HG03469 (cell line): Measurements from ENCODE around the gene IGHMBP2.

Experiments
- ATAC-seq: cut with Tn5 transposase; IDR thresholded peaks from one replicate; pipeline ENCODE4 v1.9.1; 2021; ENCODE audit warnings: mild to moderate bottlenecking, moderate library complexity, moderate number of reproducible peaks; ENCODE audit not compliant: unreplicated experiment

Gene IGHMBP2

DNA sequence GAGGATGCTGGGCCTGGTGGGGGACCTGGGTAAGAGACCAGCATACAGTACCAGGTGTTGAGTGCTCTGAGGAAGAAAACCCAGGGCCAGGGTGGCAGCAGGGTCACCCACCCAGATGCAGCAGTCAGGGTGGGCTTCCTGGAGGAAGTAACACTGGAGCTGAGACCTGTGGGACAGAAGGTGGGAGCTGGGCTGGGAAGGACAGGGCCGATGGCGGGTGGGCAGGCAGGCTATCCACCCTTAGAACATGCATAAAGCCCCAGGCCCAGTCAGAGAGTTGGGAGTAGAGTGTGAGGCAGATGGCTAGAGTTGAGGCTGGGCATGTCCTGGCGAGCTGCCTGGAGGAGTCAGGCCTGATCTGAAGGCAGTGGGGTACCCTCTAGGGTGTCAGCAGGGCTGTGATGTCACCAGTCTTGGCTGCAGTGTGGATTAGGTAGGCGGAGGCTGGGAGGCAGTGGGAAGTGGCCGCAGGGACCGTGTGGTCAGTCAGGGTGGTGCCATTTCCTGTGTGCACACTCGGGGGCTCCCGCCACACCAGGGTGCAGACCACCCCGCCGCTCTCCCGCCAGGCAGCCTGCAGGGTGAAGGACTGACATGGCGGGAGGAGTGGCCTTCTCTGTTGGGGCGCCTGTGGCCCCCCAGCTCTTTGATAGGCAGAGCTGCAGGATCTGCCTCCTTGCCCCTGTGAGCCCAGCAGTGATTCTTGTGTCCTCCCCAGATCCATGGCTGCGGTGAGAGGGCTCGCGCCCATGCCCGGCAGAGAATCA lies 35.3 kb downstream of the IGHMBP2 start:
- ATAC-seq, result no peak

DNA sequence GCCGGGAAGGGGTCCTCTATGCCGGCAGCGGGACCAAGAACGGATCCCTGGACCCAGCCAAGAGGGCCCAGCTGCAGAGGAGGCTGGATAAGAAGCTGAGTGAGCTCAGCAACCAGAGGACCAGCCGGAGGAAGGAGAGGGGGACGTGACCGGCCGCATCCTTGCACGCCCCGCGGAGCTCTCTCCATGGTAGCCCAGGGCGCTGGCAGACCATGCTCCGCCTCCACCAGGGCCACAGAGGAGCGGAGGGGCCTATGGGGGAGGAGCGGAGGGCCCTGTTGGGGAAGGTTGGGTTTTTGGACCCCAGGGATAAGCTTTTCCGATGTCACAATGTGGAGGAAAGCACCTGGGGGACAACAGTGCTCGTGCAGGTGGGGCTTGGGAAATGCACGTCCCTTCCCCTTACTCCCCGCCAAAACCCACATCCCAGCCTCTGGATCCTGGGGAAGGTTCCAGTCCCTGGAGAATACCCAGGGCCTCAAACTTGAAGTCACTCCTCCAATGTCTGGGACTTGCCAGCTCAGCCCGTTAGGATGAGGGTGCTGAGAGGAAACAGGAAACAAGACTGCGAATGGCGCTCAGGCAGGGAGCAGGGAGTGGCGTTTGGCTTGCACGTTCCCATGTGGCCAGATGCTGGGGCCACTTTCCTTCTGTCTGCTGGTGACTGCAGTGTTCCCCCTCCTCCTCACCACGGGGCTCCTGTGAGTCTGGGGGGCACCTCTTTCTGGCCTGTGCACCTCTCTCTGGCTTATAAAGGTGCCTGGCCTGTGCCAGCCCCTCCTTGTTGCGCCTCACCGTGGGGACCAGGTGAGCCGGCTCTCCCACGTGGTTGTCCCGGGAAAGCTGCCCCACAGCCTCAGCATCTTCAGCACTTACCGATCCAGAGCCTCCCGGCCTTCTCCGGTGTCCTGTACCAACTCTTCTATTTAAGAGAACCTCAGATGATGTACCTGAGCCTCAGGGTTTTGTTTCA lies 36.2 kb downstream of the IGHMBP2 start:
- ATAC-seq, result no peak

DNA sequence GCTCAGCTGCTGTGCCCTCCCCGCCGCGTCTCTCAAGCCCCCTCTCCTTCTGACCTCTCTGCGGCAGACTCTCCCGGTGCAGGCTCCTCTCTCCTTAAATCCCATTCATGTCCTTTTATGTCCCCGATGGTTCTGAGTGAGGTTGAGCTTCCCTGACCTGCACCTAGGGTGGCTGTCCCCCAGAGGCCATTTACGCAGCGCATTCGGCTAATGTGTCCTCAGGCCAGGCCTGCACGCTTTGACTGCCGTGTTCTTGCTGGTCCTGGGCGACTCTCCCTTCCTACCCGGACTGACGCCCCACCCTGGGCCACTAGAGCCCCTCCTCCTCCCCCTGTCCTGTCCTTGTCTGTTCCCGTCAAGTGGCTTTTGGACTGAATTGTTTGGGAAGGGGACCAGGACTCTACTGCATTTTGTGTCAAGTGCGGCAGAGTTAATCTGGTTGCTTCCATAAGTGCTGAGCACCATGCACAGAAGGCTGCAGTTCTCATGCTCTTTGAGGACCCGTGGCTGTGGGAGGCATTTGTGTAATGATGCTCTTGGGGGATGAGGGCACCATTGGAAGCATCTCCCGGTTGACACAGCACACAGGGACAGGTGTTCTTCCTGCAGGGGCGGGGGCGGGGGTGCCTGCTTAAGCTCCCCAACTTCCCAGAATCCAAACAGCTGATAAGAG lies 37.1 kb downstream of the IGHMBP2 start:
- ATAC-seq, result no peak

DNA sequence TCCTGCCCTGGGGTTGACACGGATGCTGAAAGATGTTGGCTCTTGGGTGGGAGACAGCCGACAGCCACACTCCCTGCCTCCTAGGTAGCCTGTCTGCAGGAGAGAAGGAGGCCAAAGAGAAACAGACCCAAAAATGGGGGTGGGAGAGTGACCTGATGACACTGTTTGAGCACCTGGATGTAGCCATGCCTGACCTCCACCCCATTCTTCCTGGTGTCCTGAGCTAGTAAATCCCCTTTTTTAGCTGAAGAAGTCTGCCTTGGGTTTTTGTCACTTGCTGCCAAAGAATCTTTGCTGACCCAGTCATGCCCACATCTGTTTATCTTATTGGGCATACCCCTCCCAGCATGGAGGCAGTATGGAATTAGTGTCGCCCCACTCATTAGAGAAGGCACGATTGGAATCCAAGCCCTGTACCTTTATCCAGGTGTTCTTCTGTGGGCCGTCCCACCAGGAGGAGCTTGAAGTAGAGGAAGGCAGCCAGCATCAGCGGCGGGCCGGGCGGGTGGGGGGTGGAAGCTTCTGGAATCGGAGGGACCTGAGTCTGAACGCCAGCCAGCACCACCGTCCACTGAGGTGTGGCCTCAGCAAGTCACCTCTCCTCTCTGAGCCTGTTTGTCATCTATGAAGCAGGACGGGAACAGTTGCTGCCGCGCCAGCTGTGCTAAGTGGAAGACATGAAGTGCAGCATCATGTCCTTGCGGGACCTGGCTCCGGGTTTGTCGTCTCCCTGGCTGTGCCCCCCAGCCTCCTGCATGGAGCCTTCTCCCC lies 37.8 kb downstream of the IGHMBP2 start:
- no peak for ATAC-seq

DNA sequence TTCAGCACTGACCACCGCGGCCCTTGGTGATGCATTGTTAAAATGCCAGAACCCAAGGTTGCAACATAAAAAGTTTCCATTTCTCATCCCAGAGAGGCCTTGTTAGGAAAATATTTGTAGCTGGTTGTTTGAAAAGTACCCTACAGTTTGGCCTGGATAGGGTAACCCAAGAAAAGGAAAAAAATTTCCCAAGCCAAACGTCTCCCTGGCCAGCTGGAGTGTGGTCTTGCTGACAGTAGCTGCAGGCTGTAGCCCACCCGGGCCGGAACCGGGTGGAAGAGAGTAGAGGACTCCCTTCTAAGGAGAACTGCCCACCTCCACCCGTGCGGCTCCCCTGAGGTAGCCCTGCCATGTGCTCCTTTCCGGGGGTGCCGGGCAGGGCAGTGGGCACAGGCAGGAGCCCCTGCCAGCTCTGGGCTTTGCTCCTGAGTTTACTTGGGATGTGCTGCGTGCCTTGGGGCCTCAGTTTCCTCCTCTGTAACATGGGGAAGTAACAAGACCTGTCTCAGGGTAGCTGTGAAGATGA lies 38.5 kb downstream of the IGHMBP2 start:
- no peak for ATAC-seq

DNA sequence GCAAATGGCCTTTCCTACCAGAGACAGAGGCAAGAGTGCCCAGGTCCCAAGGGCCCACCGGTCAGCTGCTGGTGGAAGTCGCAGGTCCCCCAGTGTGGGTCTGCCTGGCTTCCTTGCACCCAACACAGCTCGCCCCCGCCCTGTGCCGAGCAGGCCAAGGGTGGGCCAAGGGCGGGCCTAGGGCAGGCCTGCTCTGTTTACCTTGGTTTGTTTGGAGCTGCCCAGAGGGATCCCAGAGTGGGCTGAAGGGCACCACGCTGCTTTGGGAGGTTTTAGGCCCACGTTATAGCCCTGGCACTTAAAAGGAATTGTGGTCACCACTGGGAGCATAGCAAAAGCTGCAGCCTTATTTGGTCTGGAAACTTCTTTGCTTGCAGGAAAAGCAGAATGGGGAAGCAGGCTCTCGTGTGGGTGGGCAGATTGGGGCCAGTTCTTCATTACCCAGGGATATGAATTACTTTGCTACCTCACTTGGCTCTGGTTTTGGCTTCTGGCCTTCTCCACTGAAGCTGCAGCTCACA lies 39.1 kb downstream of the IGHMBP2 start:
- no peak for ATAC-seq

DNA sequence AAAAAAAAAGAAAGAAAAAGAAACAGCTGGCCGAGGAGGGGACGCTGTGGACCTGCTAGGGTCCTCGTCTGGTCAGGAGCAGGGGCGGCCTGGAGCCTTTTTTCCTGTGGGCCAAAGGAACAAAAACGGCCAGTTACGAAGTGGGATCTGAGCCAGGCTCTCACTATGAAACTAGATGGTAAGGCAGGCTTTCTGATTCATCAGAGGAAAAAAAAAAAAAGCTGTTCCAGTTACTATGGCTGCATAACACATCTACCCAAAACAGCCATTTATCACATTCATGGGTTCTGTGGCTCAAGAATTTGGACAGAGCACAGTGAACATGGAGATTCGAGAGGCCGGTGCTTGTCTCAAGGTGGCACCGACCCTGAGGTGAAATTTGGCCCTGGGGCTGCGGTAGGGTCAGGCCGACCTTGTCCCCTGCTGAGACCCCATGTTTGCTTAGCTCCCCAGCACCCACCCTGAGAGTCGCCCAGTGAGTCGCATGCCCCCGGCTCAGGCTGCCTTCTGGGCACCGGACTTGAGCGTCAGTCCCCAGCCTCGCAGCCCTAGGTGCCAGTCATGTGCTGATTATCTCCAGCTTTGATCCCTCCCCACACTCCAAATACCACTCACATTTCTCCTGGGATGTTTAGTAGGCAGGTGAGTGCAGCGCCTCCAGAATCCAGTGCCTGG lies 42.9 kb downstream of the IGHMBP2 start:
- ATAC-seq, result no peak

DNA sequence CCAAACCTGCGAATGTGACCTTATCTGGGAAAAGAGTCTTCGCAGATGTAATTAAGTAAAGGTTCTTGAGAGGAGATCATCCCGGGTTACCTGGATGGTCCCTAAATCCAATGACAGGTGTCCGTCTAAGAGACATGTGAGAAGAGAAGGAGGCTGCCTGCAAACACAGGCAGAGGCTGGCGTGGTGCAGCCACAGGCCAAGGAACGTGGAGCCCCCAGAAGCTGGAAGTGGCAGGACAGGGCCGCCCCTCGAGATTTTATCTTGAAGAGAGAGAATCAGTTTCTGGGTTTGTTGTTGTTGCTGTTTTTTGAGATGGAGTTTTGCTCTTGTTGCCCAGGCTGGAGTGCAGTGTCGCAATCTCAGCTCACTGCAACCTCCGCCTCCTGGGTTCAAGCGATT lies 43.5 kb downstream of the IGHMBP2 start:
- no peak for ATAC-seq

DNA sequence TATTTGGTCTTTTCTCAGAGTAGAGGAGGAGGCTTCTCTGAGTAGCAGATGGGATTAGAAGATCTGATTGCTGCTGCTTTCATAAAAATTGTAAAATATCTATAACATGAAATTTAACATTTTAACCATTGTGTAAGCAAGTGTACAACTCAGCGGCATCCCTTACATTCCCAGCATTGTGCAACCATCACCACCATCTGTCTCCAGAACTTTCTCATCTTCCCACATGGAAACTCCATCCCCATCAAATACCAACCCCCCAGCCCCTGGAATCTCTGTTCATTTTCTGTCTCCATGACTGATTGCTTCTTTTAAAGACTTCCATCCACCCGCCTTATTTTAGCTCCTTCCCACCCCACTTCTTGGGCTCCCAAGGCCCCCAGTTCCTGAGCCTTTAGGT lies 44.8 kb downstream of the IGHMBP2 start:
- ATAC-seq, result no peak

DNA sequence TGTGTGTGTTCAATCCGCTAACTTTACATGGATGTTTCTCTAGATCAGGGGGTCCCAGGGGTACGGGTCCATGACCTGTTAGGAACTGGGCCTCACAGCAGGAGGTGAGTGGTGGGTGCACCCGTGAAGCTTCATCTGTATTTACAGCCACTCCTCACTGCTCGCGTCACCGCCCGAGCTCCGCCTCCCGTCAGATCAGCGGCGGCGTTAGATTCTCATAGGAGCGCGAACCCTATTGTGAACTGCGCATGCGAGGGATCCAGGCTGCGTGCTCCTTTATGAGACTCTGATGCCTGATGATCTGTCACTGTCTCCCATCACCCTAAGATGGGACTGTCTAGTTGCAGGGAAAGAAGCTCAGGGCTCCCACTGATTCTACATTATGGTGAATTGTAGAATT lies 45.2 kb downstream of the IGHMBP2 start:
- no peak for ATAC-seq

DNA sequence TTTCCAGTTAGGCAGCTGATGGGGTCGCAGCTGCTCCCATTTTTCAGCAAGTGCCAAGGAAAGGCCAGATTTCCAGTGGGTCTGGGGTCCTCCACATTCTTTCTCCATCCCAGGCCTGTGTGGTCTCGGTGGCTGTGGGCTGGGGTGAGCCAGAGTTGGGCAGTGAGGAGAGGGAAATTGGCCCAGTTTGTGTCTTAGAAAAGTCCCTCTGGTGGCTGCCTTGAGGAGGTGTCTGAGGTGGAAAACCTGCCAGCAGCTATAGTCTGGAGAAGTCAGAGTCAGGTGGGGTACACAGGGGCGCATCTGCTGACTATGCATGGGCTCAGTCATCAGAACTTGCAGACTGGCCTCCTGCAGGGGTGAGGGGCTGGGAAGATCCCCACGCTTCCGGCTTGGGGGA lies 46.6 kb downstream of the IGHMBP2 start:
- no peak for ATAC-seq

DNA sequence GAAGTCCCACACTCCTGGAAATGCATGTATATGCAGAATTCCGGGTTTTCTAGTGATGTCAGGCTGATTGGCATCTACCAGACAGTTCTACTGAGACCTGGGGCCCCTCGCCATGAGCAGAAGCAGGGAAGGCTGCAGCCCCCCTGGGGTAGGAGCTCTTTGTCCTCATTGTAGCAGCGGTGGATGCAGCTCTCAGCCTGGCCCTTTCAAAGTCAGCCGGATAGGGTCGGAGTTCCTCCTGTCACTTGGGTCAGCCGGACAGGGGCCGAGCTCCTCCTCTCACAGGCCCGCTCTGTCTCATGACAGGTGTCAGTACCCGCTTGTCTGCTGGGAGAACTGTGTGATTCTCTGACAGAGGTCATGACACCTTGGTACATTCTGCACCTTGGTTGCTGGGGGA lies 47.1 kb downstream of the IGHMBP2 start:
- ATAC-seq, result no peak

DNA sequence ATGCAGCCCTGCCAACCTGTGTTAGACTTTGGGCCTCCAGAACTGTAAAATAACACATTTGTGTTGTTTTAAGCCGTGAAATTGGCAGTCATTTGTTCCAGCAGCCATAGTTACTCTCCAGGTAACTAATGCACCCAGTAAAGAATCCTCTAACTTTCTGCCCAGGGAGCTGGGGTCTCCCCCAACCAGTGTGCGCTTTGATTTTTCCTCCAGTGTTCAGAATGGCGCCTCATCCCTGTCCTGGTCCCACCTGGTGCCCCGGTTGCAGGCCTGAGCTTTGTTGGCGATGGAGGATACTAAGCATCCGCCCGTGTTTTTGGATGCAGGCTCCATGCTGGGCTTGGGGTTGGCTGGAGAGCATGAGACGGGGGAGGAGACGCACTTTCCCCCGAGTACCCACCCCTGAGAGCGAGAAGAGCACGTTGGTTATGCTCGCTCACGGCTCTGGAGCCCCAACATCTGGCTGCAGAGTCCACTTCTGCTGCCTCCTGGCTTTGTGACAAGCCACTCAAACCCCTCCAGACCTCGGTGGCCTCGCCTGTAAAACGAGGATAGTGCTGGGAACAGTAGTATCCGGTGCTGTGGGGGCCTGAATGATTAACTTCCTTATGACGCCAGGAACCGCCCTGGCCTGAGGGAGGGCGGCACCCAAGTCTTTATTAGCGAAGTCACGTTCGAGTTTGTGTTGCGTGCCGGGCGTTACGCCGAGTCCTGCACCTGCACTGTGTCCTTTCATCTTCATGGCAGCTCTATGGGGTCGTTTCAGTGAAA lies 51.3 kb downstream of the IGHMBP2 start:
- no peak for ATAC-seq

DNA sequence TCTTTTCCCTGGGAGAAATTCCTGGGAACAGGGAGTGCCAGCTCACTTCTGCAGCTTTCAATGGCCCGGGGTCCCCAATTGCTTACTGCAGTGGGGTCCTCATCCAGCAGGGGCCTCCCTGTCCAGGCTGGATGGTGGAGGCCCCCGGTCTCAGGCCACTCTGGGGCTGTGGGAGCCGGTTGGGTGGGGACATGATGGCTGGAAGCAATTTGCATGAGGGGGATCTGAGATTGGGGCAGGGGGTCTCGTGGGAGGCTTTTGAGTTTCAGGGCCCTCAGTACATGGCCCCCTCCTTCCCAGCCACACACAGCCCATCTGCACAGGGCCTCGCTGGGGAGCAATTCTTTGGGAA lies 51.9 kb downstream of the IGHMBP2 start:
- no peak for ATAC-seq

DNA sequence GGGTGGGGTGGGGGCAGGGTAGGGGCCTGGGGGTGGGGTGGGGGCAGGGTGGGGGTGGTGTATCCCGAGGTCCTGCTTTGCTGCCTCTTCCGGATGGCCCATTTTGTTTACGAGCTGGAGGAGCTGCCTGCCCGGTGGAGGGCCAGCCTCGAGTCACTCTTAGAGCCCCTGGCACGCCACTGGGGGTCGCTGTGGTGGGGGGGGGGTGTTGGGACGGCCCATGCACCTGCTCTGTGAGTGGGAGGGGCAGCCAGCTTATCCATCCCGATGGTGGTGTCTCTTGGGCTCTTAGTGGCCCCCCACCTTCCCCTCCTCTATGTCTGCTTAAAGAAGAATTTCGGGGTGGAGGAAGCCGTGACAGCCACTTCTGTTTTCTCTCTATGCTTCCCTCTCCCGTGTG lies 52.5 kb downstream of the IGHMBP2 start:
- no peak for ATAC-seq

DNA sequence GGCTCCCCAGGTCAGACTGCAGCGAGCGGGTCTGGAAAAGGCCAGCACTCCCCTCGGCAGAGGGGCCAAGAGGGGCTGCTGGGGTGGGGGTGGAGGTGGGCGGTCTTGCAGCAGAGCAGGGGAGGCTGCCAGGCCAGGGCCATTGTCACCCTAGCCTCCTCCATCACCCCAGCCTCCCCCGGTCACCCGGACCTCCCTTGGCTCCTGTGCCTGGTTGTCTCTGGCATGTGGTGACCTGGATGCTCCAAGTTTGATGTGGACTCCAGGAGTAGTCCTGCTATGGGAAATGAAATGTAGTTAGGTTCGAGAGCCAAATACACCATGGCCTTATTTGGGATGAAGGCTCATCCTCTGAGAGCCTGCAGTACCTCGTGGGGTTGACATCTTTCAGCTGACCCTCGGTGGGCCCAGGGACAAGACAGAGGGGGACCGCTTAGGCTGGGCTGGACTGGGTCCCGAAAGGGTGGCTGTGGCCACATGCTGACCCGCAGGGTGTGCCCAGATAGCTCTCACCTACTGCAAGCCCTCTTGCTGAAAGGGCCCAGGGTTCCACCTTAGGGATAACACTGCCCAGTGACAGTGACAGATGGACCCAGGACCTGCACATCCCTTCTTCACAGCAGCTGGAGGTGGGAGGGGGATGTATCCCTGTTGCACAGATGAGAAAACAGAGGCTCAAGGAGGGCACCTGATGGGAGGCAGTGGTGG lies 53.0 kb downstream of the IGHMBP2 start:
- no peak for ATAC-seq

DNA sequence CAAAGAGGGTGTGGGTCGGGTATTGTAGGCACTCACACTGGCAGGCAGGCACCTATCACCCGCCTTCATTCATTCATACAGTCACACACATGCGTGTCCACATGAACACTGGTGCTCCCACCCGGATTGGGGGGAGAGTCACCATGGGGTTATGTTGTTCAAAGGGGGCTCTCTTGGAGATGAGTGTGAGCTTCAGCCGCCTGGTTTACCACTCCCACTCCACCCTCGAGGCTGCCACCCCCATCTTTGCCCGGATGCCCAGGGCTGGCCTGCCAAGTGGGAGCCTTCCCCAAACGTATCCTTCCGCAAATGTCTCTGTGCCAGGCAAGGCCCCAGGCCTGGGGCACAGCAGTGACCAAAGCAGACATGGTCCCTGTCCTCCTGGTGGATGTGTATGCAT lies 54.5 kb downstream of the IGHMBP2 start:
- ATAC-seq, result no peak
